HEK293 (cell line): ENCODE results near the gene HYOU1.

ENCODE experiments used
- CTCF ChIA-PET: fragments of 350-600 bp; formaldehyde crosslinking; extraction: SDS; loops from one replicate; lab custom pipeline; 2021; ENCODE audit warnings: antibody characterized with exemption; lab: Yijun Ruan, JAX
- POLR2A ChIA-PET: fragments of 300-600 bp; formaldehyde crosslinking; extraction: SDS; loops from one replicate; lab custom pipeline; 2020; ENCODE audit warnings: antibody characterized with exemption, inconsistent platforms; lab: Yijun Ruan, JAX
- H3K27ac ChIP-seq: fragments of 200-500 bp; sonication (Bioruptor generic); 2 replicates; pipeline ENCODE4 v1.5.1; 2014; ENCODE audit warnings: low read depth, low read length, control low read depth, inconsistent platforms; ENCODE audit errors: extremely low read depth
- H3K36me3 ChIP-seq, 2 experiments: fragments of 200-500 bp in 1 of 2; sonication (Bioruptor generic) in 1 of 2; 1 replicate in 1 of 2; 2 replicates in 1 of 2; pipeline ENCODE4 v1.5.1; 2014 to 2017; ENCODE audit warnings: inconsistent platforms in 2 of 2, low read length in 2 of 2; ENCODE audit not compliant: control insufficient read depth in 2 of 2, insufficient read depth in 1 of 2
- H3K4me1 ChIP-seq: fragments of 200-500 bp; sonication (Bioruptor generic); 2 replicates; pipeline ENCODE4 v1.5.1; 2014; ENCODE audit warnings: mild to moderate bottlenecking, low read length, inconsistent platforms; ENCODE audit not compliant: control insufficient read depth, insufficient read depth
- H3K4me3 ChIP-seq: 2 replicates; pipeline ENCODE4 v1.5.1; 2011; ENCODE audit warnings: low read depth, mild to moderate bottlenecking, control low read depth, low read length, moderate library complexity
- H3K9me3 ChIP-seq: fragments of 200-500 bp; sonication (Bioruptor generic); 2 replicates; pipeline ENCODE4 v1.5.1; 2014; ENCODE audit warnings: low read depth, low read length, inconsistent platforms; ENCODE audit not compliant: control insufficient read depth, insufficient read depth
- CTCF ChIP-seq: fragments of 450-650 bp; formaldehyde crosslinking; IDR thresholded peaks from 2 replicates; pipeline ENCODE4 v1.5.1; 2016; ENCODE audit warnings: missing biosample characterization, missing genetic modification characterization
- ELK4 ChIP-seq: IDR thresholded peaks from 2 replicates; pipeline ENCODE4 v1.6.1; 2011; ENCODE audit warnings: mild to moderate bottlenecking, low read depth, low read length, borderline replicate concordance
- PRDM2 ChIP-seq: fragments of 450-650 bp; formaldehyde crosslinking; IDR thresholded peaks from 2 replicates; pipeline ENCODE4 v1.5.1; 2016; ENCODE audit warnings: missing biosample characterization, missing genetic modification characterization, borderline replicate concordance
- SCRT1 ChIP-seq: fragments of 450-650 bp; formaldehyde crosslinking; IDR thresholded peaks from 2 replicates; pipeline ENCODE4 v1.5.1; 2016; ENCODE audit warnings: missing biosample characterization, missing genetic modification characterization, borderline replicate concordance
- TRIM28 ChIP-seq: IDR thresholded peaks from 2 replicates; pipeline ENCODE4 v1.6.1; 2011; ENCODE audit warnings: low read length, control low read depth, borderline replicate concordance
- ZBTB8A ChIP-seq: fragments of 450-650 bp; formaldehyde crosslinking; IDR thresholded peaks from 2 replicates; pipeline ENCODE4 v1.5.1; 2016; ENCODE audit warnings: missing biosample characterization, missing genetic modification characterization
- ZFP69B ChIP-seq: fragments of 450-650 bp; formaldehyde crosslinking; IDR thresholded peaks from 2 replicates; pipeline ENCODE4 v1.5.1; 2016; ENCODE audit warnings: missing biosample characterization, missing genetic modification characterization
- ZNF114 ChIP-seq: fragments of 450-650 bp; formaldehyde crosslinking; IDR thresholded peaks from 2 replicates; pipeline ENCODE4 v1.5.0; 2017; ENCODE audit warnings: missing biosample characterization, missing genetic modification characterization
- ZNF132 ChIP-seq: fragments of 450-650 bp; formaldehyde crosslinking; IDR thresholded peaks from 2 replicates; pipeline ENCODE4 v1.5.1; 2017; ENCODE audit warnings: missing biosample characterization, missing genetic modification characterization, borderline replicate concordance
- ZNF280D ChIP-seq: fragments of 450-650 bp; formaldehyde crosslinking; IDR thresholded peaks from 2 replicates; pipeline ENCODE4 v1.5.1; 2016; ENCODE audit warnings: missing biosample characterization, missing genetic modification characterization
- ZNF473 ChIP-seq: fragments of 450-650 bp; formaldehyde crosslinking; IDR thresholded peaks from 2 replicates; pipeline ENCODE4 v1.5.1; 2017; ENCODE audit warnings: missing biosample characterization, missing genetic modification characterization
- ZNF501 ChIP-seq: fragments of 450-650 bp; formaldehyde crosslinking; IDR thresholded peaks from 2 replicates; pipeline ENCODE4 v1.5.1; 2016; ENCODE audit warnings: missing biosample characterization, missing genetic modification characterization
- ZNF639 ChIP-seq: fragments of 450-650 bp; formaldehyde crosslinking; IDR thresholded peaks from 2 replicates; pipeline ENCODE4 v1.5.1; 2016; ENCODE audit warnings: missing biosample characterization, missing genetic modification characterization
- ZNF776 ChIP-seq: fragments of 450-650 bp; formaldehyde crosslinking; IDR thresholded peaks from 2 replicates; pipeline ENCODE4 v1.5.0; 2017; ENCODE audit warnings: missing biosample characterization, missing genetic modification characterization, borderline replicate concordance
- ZSCAN18 ChIP-seq: fragments of 450-650 bp; formaldehyde crosslinking; IDR thresholded peaks from 2 replicates; pipeline ENCODE4 v1.5.1; 2016; ENCODE audit warnings: missing biosample characterization, missing genetic modification characterization

The HYOU1 gene

GRCh38 chr11:119095066-119095880, 38.3 kb upstream of the HYOU1 start (continued):
- peak; percentile 94; the same call in 1 of the 2 replicates for TF ChIP-seq PRDM2 (tag by site-specific recombination)
- TF ChIP-seq ZNF132 (tag by site-specific recombination), result no peak
- TF ChIP-seq ZNF776, result no peak
- TF ChIP-seq ZNF114, result no peak
- TF ChIP-seq ZSCAN18, result no peak
- 0 out of 2 replicates have a peak, but pooled peaks have one; percentile 16 for TF ChIP-seq ZNF639 (tag by site-specific recombination)
- no peak for TF ChIP-seq ELK4

GRCh38 chr11:119094816-119095065, 37.7 kb upstream of the HYOU1 start:
- H3K4me1 ChIP-seq, result no peaks in the 10 kb centered on the region
- H3K27ac ChIP-seq, result peak overlapping the region; percentile 82
- H3K4me3 ChIP-seq, result peak overlapping the region; percentile 98
- ChIA-PET CTCF (interaction anchor here (1.1 kb wide), 1 partner anchor 51 kb away, joined by 4 read pairs; no protein-coding TSS in a partner anchor), POLR2A (interaction anchor here (0.7 to 4.0 kb wide), 27 partner anchors 9 to 302 kb away, joined by 3 to 65 read pairs (median 4); partner anchors contain the start of genes BCL9L, C2CD2L, HINFP and HMBS)
- TF ChIP-seq ZNF501 (no peak), ZBTB8A (tag by site-specific recombination) (peak; percentile 53; the same call in 1 of the 2 replicates), ZFP69B (tag by site-specific recombination) (no peak), ZNF473 (tag by site-specific recombination) (no peak), TRIM28 (no peak), ZNF280D (no peak), CTCF (tag by site-specific recombination) (0 out of 2 replicates have a peak, but pooled peaks have one; percentile 89), SCRT1 (tag by site-specific recombination) (no peak)
- H3K9me3 ChIP-seq, result no peaks in the 10 kb centered on the region
- H3K36me3 ChIP-seq, result peaks cover 0 to 72% of the 10 kb centered on the region in 2 experiments; a peak in 1 of 3 replicates
